Activated T-helper 1 cell treated with anti-CD3 and anti-CD28 coated beads, Interleukin-2, amount 50 U/mL, for 16 hours (primary cell): Measurements from ENCODE around the gene ZNF700.
A peak's percentile ranks its signal among the peaks of the same experiment; 100 is the strongest.
"Not testable (repeated sequence)": the region's sequence is repeated elsewhere in the genome, so short reads cannot be mapped to it uniquely, and the experiment has no call there.

ENCODE experiments used
- DNase-seq, 2 donors: peaks; one replicate each; pipeline ENCODE4 v3.0.0-alpha.2; 2020; ENCODE audit warnings: low read depth in 1 of 2, low spot score in 1 of 2

The ZNF700 gene

GRCh38 chr19:11987405-11988281 lies 62.7 kb downstream of the ZNF700 start:
- peak; percentile 78 to 81 for DNase-seq

- DNase-seq: no peak
Observed at GRCh38 chr19:11989112-11989456, 64.2 kb downstream of the ZNF700 start.

- not testable (repeated sequence) for DNase-seq
Observed at GRCh38 chr19:11991921-11992320, 67.0 kb downstream of the ZNF700 start.

GRCh38 chr19:11995174-11995573 lies 70.3 kb downstream of the ZNF700 start:
- no peak for DNase-seq
